Fibroblast of lung (primary cell): ENCODE results near the gene CLTB.

Source experiments
- CTCF ChIP-seq, 2 donors: IDR thresholded peaks in 1 of 2; conservative IDR thresholded peaks in 1 of 2; 1 replicate in 1 of 2; 2 replicates in 1 of 2; pipeline ENCODE4 v1.5.1; 2011 to 2012; ENCODE audit warnings: low read length in 2 of 2, control low read depth in 1 of 2, inconsistent platforms in 1 of 2, low read depth in 1 of 2, mild to moderate bottlenecking in 1 of 2
- EZH2 ChIP-seq: IDR thresholded peaks from 2 replicates; pipeline ENCODE4 v1.5.1; 2012; ENCODE audit warnings: low read length, control low read depth, mild to moderate bottlenecking; ENCODE audit errors: missing control alignments

GRCh38 chr5:176413255-176413565 lies 3.1 kb downstream of the CLTB start:
- TF ChIP-seq CTCF (conservative IDR thresholded peaks at IDR 0.05 in 1 of 2, IDR thresholded peaks at IDR 0.05 in 1 of 2; ENCODE audit: low read depth in 1 of 2, low read length in 2 of 2), result no peak
- TF ChIP-seq EZH2, result no peak
